Subcutaneous adipose tissue (tissue), 4 donors: ENCODE results near the gene PLA2G10. TPM values are rescaled to one million over a fixed set of nuclear protein-coding genes. Genes with fewer than 3 reads are reported as not detected.
"Not testable (repeated sequence)": the region's sequence is repeated elsewhere in the genome, so short reads cannot be mapped to it uniquely, and the experiment has no call there.

Source experiments
- total RNA-seq, 4 donors: library from RNA; depleted of rRNA; stranded (reverse); fragments of >200 nt; gene quantifications; one replicate each; pipeline ENCODE4 v1.1.0, GENCODE V29; 2016
- TF ChIP-seq, protein P1 (sequence below): fragments of 450-650 bp; IDR thresholded peaks from one replicate; pipeline ENCODE4 v1.5.1; 2016; ENCODE audit warnings: low read depth, mild to moderate bottlenecking, control low read depth, antibody characterized with exemption, moderate library complexity

Gene PLA2G10, protein sequence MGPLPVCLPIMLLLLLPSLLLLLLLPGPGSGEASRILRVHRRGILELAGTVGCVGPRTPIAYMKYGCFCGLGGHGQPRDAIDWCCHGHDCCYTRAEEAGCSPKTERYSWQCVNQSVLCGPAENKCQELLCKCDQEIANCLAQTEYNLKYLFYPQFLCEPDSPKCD
- 1 to 10 TPM in 1 of 4 donors, not detected in 3; 2.4 TPM for total RNA-seq

DNA sequence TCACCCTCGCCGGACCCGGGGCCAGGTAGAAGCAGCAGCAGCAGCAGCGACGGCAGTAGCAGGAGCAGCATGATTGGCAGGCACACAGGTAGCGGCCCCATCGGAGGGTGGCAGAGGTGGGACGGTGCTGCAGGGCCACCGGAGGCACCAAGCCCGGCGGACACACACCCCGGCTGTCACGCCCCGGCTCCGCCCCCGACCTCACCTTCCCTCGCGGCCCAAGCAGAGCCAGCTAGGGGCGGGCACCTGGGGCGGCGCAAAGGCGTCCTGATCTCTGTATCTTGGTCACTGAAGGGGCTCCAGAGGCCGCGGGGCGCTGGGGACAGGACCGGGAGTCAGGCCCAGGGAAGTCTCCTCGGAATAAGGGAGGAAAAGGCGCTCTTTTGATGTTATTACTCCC, at the start of gene PLA2G10:
Gene PLA2G10, minus strand, starts transcription at position 180 of the 400 bp plus-strand sequence. Its CDS starts 79 bp downstream, at position 101.
- TF ChIP-seq, protein P1, sequence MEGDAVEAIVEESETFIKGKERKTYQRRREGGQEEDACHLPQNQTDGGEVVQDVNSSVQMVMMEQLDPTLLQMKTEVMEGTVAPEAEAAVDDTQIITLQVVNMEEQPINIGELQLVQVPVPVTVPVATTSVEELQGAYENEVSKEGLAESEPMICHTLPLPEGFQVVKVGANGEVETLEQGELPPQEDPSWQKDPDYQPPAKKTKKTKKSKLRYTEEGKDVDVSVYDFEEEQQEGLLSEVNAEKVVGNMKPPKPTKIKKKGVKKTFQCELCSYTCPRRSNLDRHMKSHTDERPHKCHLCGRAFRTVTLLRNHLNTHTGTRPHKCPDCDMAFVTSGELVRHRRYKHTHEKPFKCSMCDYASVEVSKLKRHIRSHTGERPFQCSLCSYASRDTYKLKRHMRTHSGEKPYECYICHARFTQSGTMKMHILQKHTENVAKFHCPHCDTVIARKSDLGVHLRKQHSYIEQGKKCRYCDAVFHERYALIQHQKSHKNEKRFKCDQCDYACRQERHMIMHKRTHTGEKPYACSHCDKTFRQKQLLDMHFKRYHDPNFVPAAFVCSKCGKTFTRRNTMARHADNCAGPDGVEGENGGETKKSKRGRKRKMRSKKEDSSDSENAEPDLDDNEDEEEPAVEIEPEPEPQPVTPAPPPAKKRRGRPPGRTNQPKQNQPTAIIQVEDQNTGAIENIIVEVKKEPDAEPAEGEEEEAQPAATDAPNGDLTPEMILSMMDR = not testable (repeated sequence)

DNA sequence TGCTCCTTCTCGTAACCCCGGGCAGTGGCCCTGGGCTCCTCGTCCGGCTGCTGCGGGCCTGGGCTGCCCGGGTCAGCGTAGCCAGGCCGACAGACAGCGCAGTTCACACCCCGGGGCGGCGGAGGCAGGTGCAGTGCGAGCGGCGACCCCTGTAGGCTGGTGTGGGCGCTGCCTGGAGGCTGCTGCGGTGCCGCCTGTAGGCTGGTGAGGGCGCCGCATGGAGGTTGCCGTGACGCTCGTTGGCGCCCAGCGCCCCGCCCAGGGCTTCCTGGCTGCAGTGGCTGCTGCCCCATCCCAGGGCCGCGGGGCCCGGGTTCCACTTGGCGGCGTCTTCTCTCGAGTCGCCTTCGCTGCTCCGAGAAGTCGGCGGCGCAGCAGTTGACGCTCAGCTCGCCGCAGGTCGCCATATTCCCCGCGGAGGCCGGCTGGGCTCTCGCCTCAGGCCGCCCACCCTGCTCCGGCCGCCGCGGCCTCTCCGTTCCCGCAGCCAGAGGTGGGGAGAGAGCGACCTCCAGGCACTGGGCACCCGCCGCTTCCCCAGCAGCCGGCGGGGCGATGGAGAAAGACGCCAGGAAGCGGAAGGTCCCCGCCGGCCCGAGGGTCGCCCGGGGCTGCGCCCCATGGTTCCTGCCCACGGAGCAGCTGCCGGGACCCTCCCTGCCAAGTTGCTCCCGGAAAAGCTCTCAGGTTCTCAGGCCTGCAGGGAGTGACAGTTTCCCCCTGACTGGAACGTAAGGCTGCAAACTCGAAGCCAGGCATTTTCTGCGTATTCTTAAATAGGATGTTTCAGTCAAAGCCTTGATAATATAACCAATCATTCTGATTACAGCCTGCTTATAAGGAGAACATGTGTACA, 48.4 kb upstream of the PLA2G10 start, which contains the start of gene NPIPA2:
Gene NPIPA2, plus strand, starts transcription at position 261 of the 856 bp plus-strand sequence. CDS start 5,533 bp downstream, outside the sequence.
- TF ChIP-seq, protein P1 = not testable (repeated sequence)

DNA sequence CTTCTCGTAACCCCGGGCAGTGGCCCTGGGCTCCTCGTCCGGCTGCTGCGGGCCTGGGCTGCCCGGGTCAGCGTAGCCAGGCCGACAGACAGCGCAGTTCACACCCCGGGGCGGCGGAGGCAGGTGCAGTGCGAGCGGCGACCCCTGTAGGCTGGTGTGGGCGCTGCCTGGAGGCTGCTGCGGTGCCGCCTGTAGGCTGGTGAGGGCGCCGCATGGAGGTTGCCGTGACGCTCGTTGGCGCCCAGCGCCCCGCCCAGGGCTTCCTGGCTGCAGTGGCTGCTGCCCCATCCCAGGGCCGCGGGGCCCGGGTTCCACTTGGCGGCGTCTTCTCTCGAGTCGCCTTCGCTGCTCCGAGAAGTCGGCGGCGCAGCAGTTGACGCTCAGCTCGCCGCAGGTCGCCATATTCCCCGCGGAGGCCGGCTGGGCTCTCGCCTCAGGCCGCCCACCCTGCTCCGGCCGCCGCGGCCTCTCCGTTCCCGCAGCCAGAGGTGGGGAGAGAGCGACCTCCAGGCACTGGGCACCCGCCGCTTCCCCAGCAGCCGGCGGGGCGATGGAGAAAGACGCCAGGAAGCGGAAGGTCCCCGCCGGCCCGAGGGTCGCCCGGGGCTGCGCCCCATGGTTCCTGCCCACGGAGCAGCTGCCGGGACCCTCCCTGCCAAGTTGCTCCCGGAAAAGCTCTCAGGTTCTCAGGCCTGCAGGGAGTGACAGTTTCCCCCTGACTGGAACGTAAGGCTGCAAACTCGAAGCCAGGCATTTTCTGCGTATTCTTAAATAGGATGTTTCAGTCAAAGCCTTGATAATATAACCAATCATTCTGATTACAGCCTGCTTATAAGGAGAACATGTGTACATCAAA, 9.3 kb upstream of the PLA2G10 start, which contains the start of gene NPIPA3:
Gene NPIPA3, plus strand, starts transcription at position 256 of the 856 bp plus-strand sequence. CDS start 5,533 bp downstream, outside the sequence.
- TF ChIP-seq, protein P1 = not testable (repeated sequence)

DNA sequence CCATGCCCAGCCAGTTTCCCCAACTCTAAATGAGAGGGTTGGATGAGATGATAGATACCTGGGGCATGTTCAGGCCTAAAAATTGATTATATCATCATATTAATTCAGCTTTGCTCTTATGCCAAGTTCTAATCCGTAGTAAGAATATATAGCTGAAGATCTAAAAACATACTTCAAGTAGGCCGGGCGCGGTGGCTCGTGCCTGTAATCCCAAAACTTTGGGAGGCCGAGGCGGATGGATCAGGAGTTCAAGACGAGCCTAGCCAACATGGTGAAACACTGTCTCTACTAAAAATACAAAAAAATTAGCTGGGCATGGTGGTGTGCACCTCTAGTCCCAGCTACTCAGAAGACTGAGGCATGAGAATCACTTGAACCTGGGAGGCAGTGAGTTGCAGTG, 12.0 kb downstream of the PLA2G10 start:
- TF ChIP-seq, protein P1 = no peak

DNA sequence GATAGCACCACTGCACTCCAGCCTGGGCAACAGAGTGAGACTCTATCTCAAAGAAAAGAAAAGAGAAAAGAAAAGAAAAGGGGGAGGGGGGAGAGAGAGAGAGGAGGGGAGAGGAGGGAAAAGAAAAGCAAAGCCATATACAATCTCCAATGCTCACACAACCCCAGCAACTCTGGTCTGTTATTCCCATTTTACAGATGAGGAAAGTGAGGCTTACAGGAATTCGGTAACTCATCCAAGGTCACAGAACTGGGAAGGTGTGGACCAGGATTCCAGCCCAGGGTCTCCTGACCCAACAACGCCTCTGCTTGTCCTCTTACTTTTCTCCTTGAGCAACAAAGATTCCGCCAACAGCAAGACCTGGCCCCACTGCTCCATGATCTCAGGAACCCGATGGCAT, 13.0 kb downstream of the PLA2G10 start:
- TF ChIP-seq, protein P1 = no peak

DNA sequence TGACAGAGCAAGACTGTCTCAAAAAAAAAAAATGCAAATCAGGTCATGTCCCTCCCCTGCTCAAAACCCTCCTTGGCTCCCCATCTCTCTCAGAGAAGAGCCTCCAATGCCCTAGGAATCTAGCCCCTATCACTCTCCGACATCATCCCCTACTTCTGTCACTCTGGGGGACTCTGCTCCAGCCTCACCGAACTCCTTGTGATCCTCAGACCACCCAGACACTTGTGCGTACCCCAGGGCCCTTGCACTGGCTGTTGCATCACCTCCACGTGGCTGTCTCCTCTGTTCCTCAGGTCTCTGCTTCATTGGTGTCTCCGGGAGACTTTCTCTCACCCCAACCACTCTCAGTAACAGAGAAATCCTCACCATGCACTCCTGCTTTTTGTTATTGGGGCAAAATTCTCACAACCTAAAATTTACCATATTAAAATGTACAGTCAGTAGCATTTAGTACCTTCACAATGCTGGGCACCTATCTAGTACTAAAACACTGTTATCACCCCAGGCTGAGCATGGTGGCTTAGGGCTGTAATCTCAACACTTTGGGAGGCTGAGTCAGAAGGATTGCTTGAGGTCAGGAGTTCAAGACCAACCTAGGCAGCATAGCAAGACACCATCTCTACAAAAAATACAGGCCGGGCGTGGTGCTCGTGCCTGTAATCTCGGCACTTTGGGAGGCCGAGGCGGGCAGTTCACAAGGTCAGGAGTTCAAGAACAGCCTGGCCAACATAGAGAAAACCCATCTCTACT, 15.2 kb downstream of the PLA2G10 start:
- TF ChIP-seq, protein P1 = no peak
